GM12878 (cell line): Measurements from ENCODE around the gene LRIT2. TPM values are rescaled to one million over a fixed set of nuclear protein-coding genes. Genes with fewer than 3 reads are reported as not detected.
A peak's percentile ranks its signal among the peaks of the same experiment; 100 is the strongest.

Experiments used
- ATAC-seq: fragments of 200-7000 bp; cut with Tn5 transposase; 3 replicates; pipeline ENCODE4 v1.9.1; 2020; ENCODE audit warnings: mild to moderate bottlenecking, moderate library complexity
- BruUV-seq: library from RNA; stranded (reverse); fragments of 400-500 nt; replicated peaks from 2 replicates; lab custom pipeline; 2021; lab: Mats Ljungman, UMichigan
- CTCF ChIA-PET: fragments of 300-600 bp; sonication (Branson Sonifier 250); formaldehyde crosslinking; extraction: SDS; loops from one replicate; lab custom pipeline; 2021; ENCODE audit warnings: inconsistent platforms; lab: Yijun Ruan, JAX
- POLR2A ChIA-PET: fragments of 350-600 bp; formaldehyde crosslinking; extraction: SDS; loops from one replicate; lab custom pipeline; 2021; ENCODE audit warnings: inconsistent platforms; lab: Charles Lee
- RAD21 ChIA-PET: fragments of 300-600 bp; sonication (Branson Sonifier 250); formaldehyde crosslinking; loops from one replicate; lab custom pipeline; 2023; ENCODE audit warnings: antibody characterized with exemption; ENCODE audit not compliant: unreplicated experiment; lab: Charles Lee
- SMC1A ChIA-PET: fragments of 300-600 bp; sonication (Branson Sonifier 250); formaldehyde crosslinking; loops from one replicate; lab custom pipeline; 2023; ENCODE audit not compliant: unreplicated experiment, uncharacterized antibody; lab: Charles Lee
- DNase-seq: peaks from one replicate; pipeline ENCODE4 v3.0.0-alpha.2; 2011; ENCODE audit warnings: low read depth, low spot score
- FAIRE-seq: peaks from 3 replicates; lab custom pipeline; 2011; peaks lifted over from hg19 to GRCh38; lab: Jason Lieb, UNC
- H2AFZ ChIP-seq: 2 replicates; pipeline ENCODE4 v1.6.0; 2011; ENCODE audit warnings: low read depth, low read length, control low read depth; ENCODE audit not compliant: control insufficient read depth
- H3K27ac ChIP-seq: 2 replicates; pipeline ENCODE4 v1.5.1; 2011; ENCODE audit warnings: control low read depth; ENCODE audit not compliant: control insufficient read depth, insufficient read depth
- H3K27me3 ChIP-seq, 2 experiments: replicated peaks in 1 of 2; 2 replicates each; pipeline versions ENCODE4 v1.6.0 to v1.6.1; 2011; ENCODE audit warnings: low read length in 1 of 2; ENCODE audit not compliant: control insufficient read depth in 2 of 2, insufficient read depth in 2 of 2
- H3K36me3 ChIP-seq, 2 experiments: 2 replicates each; pipeline ENCODE4 v1.5.1; 2011; ENCODE audit warnings: low read length in 1 of 2; ENCODE audit not compliant: control insufficient read depth in 2 of 2, insufficient read depth in 2 of 2
- H3K4me1 ChIP-seq: 2 replicates; pipeline ENCODE4 v1.6.1; 2011; ENCODE audit warnings: mild to moderate bottlenecking, low read length, moderate library complexity, mixed read lengths; ENCODE audit not compliant: control insufficient read depth, insufficient read depth
- H3K4me2 ChIP-seq: 2 replicates; pipeline ENCODE4 v1.6.0; 2011; ENCODE audit warnings: control low read depth; ENCODE audit not compliant: control insufficient read depth, insufficient read depth
- H3K4me3 ChIP-seq: fragments of 200-600 bp; sonication (generic); 2 replicates; pipeline ENCODE4 v1.5.1; 2016
- H3K79me2 ChIP-seq: 2 replicates; pipeline ENCODE4 v1.6.0; 2011; ENCODE audit warnings: low read length; ENCODE audit not compliant: control insufficient read depth, insufficient read depth
- H3K9ac ChIP-seq: 2 replicates; pipeline ENCODE4 v1.8.0; 2011; ENCODE audit warnings: low read length, control low read depth, mixed read lengths; ENCODE audit not compliant: control insufficient read depth, insufficient read depth
- H3K9me3 ChIP-seq: replicated peaks from 3 replicates; pipeline ENCODE4 v1.5.1; 2011; ENCODE audit warnings: mild to moderate bottlenecking, low read length; ENCODE audit not compliant: control insufficient read depth, insufficient read depth
- H4K20me1 ChIP-seq: 2 replicates; pipeline ENCODE4 v1.6.0; 2011; ENCODE audit not compliant: control insufficient read depth, insufficient read depth
- BMI1 ChIP-seq: fragments of 450-650 bp; IDR thresholded peaks from 2 replicates; pipeline ENCODE4 v1.6.1; 2016; ENCODE audit warnings: mild to moderate bottlenecking, moderate library complexity, borderline replicate concordance
- CBFB ChIP-seq: IDR thresholded peaks from 2 replicates; pipeline ENCODE4 v1.6.1; 2016; ENCODE audit warnings: antibody characterized with exemption, low read depth
- CTCF ChIP-seq, 3 experiments: IDR thresholded peaks in 2 of 3; conservative IDR thresholded peaks in 1 of 3; 2 replicates each; pipeline ENCODE4 v1.5.1; 2011; ENCODE audit warnings: low read depth in 3 of 3, low read length in 3 of 3, mild to moderate bottlenecking in 3 of 3, control low read depth in 2 of 3, moderate library complexity in 2 of 3, inconsistent platforms in 1 of 3, mixed read lengths in 1 of 3; ENCODE audit not compliant: control insufficient read depth in 2 of 3, insufficient read depth in 1 of 3; ENCODE audit errors: extremely low read depth in 1 of 3
- FOXK2 ChIP-seq: fragments of 450-650 bp; IDR thresholded peaks from 2 replicates; pipeline ENCODE4 v1.6.1; 2017; ENCODE audit warnings: mild to moderate bottlenecking, moderate library complexity
- RAD21 ChIP-seq: IDR thresholded peaks from 2 replicates; pipeline ENCODE4 v1.6.1; 2011; ENCODE audit warnings: mild to moderate bottlenecking, low read depth, low read length, moderate library complexity; ENCODE audit not compliant: insufficient read depth
- SMC3 ChIP-seq: IDR thresholded peaks from 2 replicates; pipeline ENCODE4 v1.6.1; 2011; ENCODE audit warnings: low read length, improper control_type of control experiment, borderline replicate concordance
- USF2 ChIP-seq: IDR thresholded peaks from 2 replicates; pipeline ENCODE4 v1.6.1; 2011; ENCODE audit warnings: low read depth, low read length, improper control_type of control experiment, borderline replicate concordance
- ZNF274 ChIP-seq: IDR thresholded peaks from one replicate; pipeline ENCODE4 v1.8.0; 2011; ENCODE audit not compliant: insufficient read length, insufficient read depth
- WGBS: methylation state at CpG from one replicate; pipeline ENCODE4 v1.1.6; 2016; ENCODE audit warnings: low lambda C conversion rate; ENCODE audit not compliant: insufficient replicate concordance, insufficient coverage; ENCODE audit errors: missing lambda C conversion rate; 5-methylcytosine and 5-hydroxymethylcytosine counted together
- in situ Hi-C: fragments of 300-500 bp; cut with MboI; formaldehyde crosslinking; loops from 9 replicates; pipeline ENCODE4 v1.14.3; 2018; ENCODE audit warnings: mixed read lengths
- intact Hi-C: fragments of 100-400 bp; cut with micrococcal nuclease; formaldehyde crosslinking; loops from one replicate; pipeline ENCODE4 v1.14.2; 2022; ENCODE audit not compliant: unreplicated experiment
- polyA plus RNA-seq, 11 experiments: library from polyadenylated mRNA; depleted of rRNA in 4 of 11; unstranded in 6 of 11; stranded (reverse) in 5 of 11; fragments of >200 nt; fragmentation: Nextera tagmentation in 4 of 11; fragmentation: Illumina TruSeq in 1 of 11; extraction: Ambion mirVana in 4 of 11; extraction: Trizol in 1 of 11; gene quantifications; 1 replicate in 1 of 11; 2 replicates in 10 of 11; pipeline versions ENCODE4 v1.2.1 to v1.2.3, GENCODE V29; 2011 to 2016; ENCODE audit warnings: inconsistent platforms in 2 of 11, missing spikeins in 2 of 11, low read depth in 1 of 11
- total RNA-seq, 4 experiments: library from RNA; depleted of rRNA in 3 of 4; stranded (reverse); fragments of >200 nt in 3 of 4; fragmentation: Illumina TruSeq in 1 of 4; extraction: Trizol in 1 of 4; gene quantifications; 2 replicates each; pipeline versions ENCODE4 v1.2.1 to v1.2.3, GENCODE V29; 2013 to 2021
- TF ChIP-seq, protein P1 (sequence below): fragments of 450-650 bp; IDR thresholded peaks from 2 replicates; pipeline ENCODE4 v1.6.1; 2017; ENCODE audit warnings: mild to moderate bottlenecking, moderate library complexity

LRIT2 gene
- total and polyA plus RNA-seq, 10 of the 15 experiments (the other 5 are each of a cell fraction or from before 2014, with no cell fraction given): not detected

- TF ChIP-seq BMI1: no peak
Measured at GRCh38 chr10:84257343-84258020, 32.1 kb upstream of the LRIT2 start (continued).

GRCh38 chr10:84256510-84257342 lies 31.4 kb upstream of the LRIT2 start:
- TF ChIP-seq FOXK2: no peak
- peak; percentile 58 to 71 (median 59) for TF ChIP-seq CTCF (IDR thresholded peaks at IDR 0.05 in 2 of 3, conservative IDR thresholded peaks at IDR 0.05 in 1 of 3; ENCODE audit: control insufficient read depth in 2 of 3, extremely low read depth in 1 of 3, insufficient read depth in 1 of 3, low read depth in 3 of 3, low read length in 3 of 3)
- peak; percentile 24; the same call in 1 of the 2 replicates for TF ChIP-seq SMC3
- peak; percentile 20; the same call in 1 of the 2 replicates for TF ChIP-seq RAD21
- TF ChIP-seq, protein P1, sequence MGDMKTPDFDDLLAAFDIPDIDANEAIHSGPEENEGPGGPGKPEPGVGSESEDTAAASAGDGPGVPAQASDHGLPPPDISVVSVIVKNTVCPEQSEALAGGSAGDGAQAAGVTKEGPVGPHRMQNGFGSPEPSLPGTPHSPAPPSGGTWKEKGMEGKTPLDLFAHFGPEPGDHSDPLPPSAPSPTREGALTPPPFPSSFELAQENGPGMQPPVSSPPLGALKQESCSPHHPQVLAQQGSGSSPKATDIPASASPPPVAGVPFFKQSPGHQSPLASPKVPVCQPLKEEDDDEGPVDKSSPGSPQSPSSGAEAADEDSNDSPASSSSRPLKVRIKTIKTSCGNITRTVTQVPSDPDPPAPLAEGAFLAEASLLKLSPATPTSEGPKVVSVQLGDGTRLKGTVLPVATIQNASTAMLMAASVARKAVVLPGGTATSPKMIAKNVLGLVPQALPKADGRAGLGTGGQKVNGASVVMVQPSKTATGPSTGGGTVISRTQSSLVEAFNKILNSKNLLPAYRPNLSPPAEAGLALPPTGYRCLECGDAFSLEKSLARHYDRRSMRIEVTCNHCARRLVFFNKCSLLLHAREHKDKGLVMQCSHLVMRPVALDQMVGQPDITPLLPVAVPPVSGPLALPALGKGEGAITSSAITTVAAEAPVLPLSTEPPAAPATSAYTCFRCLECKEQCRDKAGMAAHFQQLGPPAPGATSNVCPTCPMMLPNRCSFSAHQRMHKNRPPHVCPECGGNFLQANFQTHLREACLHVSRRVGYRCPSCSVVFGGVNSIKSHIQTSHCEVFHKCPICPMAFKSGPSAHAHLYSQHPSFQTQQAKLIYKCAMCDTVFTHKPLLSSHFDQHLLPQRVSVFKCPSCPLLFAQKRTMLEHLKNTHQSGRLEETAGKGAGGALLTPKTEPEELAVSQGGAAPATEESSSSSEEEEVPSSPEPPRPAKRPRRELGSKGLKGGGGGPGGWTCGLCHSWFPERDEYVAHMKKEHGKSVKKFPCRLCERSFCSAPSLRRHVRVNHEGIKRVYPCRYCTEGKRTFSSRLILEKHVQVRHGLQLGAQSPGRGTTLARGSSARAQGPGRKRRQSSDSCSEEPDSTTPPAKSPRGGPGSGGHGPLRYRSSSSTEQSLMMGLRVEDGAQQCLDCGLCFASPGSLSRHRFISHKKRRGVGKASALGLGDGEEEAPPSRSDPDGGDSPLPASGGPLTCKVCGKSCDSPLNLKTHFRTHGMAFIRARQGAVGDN: no peak
- no peak for TF ChIP-seq USF2
- no peak for TF ChIP-seq ZNF274
- TF ChIP-seq CBFB: no peak
- H3K4me2 ChIP-seq: no peak overlapping the region
- H3K4me3 ChIP-seq: no peak overlapping the region
- SMC1A ChIA-PET: no interaction called here
- intact Hi-C loops: no loop called here
- 39% methylated on average over 35 of the region's 35 CpGs for WGBS
- no peaks in the 10 kb centered on the region for H4K20me1 ChIP-seq
- H3K27me3 ChIP-seq: no peaks in the 10 kb centered on the region; a peak in 2 of 4 replicates
- FAIRE-seq: no peak
- H2AFZ ChIP-seq: peak overlapping the region; percentile 13; the same call in 1 of the 2 replicates
- RAD21 ChIA-PET: interaction anchor here (0.6 to 1.3 kb wide), 3 partner anchors 107 to 250 kb away, joined by 3 to 4 read pairs (median 3); no protein-coding TSS in a partner anchor
- DNase-seq: no peak
- H3K36me3 ChIP-seq: no peaks in the 10 kb centered on the region
- H3K79me2 ChIP-seq: no peaks in the 10 kb centered on the region
- H3K9ac ChIP-seq: no peak overlapping the region
- no peak overlapping the region for H3K27ac ChIP-seq
- CTCF ChIA-PET: interaction anchor here (0.5 to 2.1 kb wide), 10 partner anchors 9 to 520 kb away, joined by 3 to 13 read pairs (median 3); no protein-coding TSS in a partner anchor
- in situ Hi-C loops: no loop called here
- ATAC-seq: peak; percentile 89
- BruUV-seq: no TSS peak
- no peaks in the 10 kb centered on the region for H3K9me3 ChIP-seq
- H3K4me1 ChIP-seq: no peaks in the 10 kb centered on the region
- POLR2A ChIA-PET: no interaction called here
